ENCODE measurements around the gene BBLN.

DNA sequence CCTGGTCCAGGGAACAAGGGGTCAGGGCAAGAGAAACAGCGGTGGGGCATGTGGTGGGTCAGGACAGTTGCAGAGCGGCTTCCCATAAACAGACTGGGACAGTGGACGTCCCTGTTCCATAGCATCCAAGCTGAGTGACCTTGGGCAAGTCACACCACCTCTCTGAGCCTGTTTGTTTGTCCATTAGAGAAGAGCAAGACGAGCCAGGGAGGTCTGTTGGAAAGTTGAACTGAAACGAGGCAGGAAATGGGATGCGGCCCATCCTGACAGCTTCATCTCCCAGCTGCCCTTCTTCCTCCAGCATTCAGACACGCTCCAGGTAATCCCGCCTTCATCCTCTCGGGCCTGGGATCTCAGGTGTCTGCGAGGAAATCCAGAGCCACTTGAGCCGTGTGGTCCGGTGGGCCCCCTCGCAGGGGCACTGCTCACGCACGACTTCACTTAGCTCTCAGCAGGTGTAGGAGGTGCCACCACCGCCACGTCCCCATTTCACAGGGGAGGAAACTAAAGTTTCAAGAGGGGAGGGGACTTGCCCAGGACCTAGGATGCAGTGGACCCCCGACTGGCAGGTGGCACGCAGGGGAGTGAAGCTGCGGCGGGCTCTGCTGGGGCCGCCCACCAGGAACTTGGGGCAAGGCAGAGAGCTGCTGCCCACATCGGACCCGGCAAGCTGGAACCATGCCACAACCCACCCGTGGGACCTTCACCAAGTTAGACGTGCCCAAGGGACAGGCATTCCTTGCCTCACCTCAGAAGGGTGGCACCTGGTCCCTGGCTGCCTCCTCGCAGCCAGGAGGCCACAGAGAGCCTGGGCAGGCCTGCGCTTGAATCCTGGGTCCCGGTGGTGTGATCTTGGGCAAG lies 45.5 kb upstream of the BBLN start:
- TF ChIP-seq CTCF (IDR thresholded peaks at IDR 0.05) (no peak), POLR2AphosphoS5 (IDR thresholded peaks at IDR 0.05) (no peak), EP300 (IDR thresholded peaks at IDR 0.05; ENCODE audit: low read depth) (no peak)

Measured in transverse colon (tissue), 4 donors.